HFF-Myc (cell line): ENCODE measurements around the gene EEFSEC.

Experiments
- DNase-seq: peaks from one replicate; pipeline ENCODE4 v3.0.0-alpha.2; 2011; ENCODE audit warnings: low read depth; ENCODE audit errors: extremely low read depth
- H3K4me3 ChIP-seq: replicated peaks from 2 replicates; pipeline ENCODE4 v1.5.1; 2011; ENCODE audit warnings: low read depth, mild to moderate bottlenecking, control low read depth, low read length
- TF ChIP-seq, protein P1 (sequence below): IDR thresholded peaks from 2 replicates; pipeline ENCODE4 v1.5.1; 2012; ENCODE audit warnings: mild to moderate bottlenecking, low read depth, low read length, control low read depth; ENCODE audit errors: missing control alignments

EEFSEC gene

DNA sequence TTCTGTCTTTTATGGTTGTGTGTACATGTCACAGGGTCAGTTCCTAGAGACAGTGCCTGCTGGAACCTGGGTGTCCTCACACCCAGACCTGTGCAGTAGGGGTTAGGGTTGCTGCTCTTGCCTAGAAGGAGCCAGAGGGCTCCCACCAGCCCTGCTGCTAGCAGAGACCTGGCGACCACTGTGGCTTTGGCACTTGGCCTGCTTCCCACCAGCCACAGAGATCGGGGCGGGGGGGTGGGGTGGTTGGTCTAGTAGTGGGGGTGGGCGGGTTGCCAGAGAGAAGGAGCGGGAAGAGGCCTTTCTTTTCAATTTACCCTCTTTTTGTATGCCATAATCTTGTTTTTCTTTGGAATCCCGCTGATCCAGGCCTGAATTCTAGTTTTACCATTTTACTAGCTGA, 29.4 kb downstream of the EEFSEC start:
- TF ChIP-seq, protein P1, sequence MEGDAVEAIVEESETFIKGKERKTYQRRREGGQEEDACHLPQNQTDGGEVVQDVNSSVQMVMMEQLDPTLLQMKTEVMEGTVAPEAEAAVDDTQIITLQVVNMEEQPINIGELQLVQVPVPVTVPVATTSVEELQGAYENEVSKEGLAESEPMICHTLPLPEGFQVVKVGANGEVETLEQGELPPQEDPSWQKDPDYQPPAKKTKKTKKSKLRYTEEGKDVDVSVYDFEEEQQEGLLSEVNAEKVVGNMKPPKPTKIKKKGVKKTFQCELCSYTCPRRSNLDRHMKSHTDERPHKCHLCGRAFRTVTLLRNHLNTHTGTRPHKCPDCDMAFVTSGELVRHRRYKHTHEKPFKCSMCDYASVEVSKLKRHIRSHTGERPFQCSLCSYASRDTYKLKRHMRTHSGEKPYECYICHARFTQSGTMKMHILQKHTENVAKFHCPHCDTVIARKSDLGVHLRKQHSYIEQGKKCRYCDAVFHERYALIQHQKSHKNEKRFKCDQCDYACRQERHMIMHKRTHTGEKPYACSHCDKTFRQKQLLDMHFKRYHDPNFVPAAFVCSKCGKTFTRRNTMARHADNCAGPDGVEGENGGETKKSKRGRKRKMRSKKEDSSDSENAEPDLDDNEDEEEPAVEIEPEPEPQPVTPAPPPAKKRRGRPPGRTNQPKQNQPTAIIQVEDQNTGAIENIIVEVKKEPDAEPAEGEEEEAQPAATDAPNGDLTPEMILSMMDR, result no peak
- no peak overlapping the region for H3K4me3 ChIP-seq
- DNase-seq, result no peak

DNA sequence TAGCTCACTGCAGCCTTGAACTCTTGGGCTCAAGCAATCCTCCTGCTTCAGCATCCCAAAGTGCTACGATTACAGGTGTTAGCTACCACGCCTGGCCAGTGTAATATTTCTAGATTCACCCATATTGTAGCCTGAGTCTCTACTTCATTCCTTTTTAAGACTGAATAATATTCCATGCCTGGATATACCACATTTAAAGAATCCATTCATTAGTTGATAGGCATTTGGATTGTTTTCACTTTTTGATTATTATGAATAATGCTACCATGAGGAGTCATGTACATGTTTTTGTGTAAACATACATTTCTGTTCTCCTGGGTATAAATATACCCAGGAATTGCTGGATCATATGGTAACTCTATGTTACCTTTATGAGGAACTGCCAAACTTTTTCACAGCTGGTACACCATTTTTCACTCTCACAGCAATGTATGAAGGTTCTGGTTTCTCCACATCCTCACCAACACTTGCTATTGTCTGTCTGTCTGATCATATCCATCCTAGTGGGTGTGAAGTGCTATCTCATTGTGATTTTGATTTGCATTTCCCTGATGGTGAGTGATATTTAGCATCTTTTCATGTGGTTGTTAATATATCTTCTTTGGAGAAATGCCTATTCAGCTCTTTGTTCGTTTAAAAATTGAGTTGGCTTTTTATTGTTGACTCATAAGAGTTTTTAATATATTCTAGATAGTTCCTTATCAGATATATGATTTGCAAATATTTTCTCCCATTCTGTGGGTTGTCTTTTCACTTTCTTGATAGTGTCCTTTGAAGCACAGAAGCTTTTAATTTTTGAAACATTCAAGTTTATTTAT, 32.6 kb downstream of the EEFSEC start:
- TF ChIP-seq, protein P1, result no peak
- no peak for DNase-seq
- no peak overlapping the region for H3K4me3 ChIP-seq

DNA sequence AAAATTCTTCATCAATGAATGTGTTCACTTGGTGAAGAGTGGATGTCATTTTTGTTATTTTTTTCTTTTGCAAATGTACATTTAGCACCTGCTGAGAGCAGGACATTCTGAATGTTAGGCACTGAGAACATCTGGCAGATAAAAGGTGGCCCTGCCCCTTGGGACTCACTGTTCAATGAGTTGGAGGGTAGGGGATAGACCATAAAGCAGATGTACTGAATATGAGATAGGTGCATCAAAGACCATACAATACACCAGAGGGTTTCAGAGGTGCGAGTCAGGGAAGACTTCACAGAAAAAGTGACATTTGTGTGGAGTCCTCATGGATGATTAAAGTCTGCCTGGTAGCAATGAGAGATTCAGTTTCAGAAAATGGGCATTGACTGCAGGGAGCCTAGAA, 34.2 kb downstream of the EEFSEC start:
- H3K4me3 ChIP-seq, result no peak overlapping the region
- no peak for DNase-seq
- TF ChIP-seq, protein P1, result no peak

DNA sequence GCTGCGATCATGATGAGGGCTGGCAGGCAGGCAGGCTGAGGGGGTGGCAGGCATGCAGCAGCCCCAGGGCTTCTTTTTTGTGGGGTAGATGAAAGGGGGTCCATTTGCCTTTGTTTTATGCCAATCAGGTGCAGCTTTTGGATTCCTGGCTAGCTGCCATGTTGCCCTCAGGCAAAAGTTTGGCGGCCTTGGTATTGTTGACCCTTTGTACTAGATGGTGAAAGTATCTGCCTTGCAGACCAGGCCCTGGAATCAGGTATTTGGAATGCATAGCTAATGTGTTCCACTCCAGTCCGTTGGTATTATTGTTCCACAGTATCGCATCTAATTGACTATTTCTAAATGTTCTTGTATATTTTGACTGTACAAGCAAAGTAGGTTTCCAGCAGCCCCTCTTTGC, 35.0 kb downstream of the EEFSEC start:
- TF ChIP-seq, protein P1, result no peak
- DNase-seq, result no peak
- H3K4me3 ChIP-seq, result no peak overlapping the region

DNA sequence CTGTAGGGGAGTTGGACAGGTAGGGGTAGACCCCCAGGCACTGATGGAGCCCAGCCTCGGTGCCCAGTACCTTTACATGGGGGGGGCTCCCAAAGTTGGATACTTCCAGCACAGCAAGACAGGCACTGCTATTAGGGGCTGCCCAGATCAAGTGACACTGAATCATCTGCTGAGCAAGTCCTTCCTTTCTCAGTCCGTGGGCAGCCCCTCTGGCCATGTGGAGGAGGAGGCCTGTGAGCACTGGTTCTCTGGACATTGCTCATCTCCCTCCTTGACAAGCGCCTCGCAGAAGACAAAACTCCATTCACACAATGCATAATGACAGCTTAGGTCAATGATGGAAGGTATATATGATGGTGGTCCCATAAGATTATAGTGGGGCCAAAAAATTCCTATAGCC, 35.7 kb downstream of the EEFSEC start:
- TF ChIP-seq, protein P1, result no peak
- DNase-seq, result no peak

DNA sequence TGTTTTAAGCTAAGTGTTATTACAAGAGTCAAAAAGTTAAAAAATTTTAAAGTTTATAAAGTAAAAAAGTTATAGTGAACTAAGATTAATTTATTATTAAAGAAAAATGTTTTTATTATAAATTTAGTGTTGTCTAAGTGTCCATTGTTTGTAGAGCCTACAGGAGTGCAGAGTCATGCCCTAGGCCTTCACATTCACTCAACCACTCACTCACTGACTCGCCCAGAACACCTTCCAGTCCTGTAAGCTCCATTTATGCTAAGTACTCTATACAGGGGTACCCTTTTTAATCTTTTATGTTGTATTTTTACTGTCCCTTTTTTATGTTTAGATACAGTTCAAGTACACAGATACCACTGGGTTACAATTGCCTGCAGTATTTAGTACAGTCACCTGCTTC, 37.2 kb downstream of the EEFSEC start:
- TF ChIP-seq, protein P1, result no peak
- no peak for DNase-seq
- no peak overlapping the region for H3K4me3 ChIP-seq

More for the DNA sequence above, 35.7 kb downstream of the EEFSEC start:
- no peak overlapping the region for H3K4me3 ChIP-seq

DNA sequence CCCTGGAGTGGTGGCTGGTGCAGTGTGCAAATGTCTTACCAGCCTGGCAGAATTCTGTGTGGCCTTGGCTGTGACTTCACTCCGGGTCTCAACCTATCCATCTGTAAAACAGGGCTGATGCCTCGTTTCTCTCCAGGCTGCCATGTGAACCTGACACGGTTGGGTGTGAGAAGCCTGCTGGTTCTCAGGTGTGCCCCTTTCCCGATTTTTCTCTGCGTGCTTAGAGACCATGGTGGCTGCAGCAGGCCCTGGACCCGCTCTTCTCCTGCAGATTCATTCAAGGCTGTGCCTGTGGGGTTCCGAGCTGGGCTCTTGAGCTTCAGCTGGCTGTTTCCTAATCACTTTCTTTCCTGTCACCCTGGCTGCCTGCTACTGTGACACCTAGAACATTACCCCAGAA, 38.9 kb downstream of the EEFSEC start:
- DNase-seq, result no peak
- H3K4me3 ChIP-seq, result no peak overlapping the region
- TF ChIP-seq, protein P1, result no peak
